Measurements from ENCODE around the gene GARIN6.

GRCh38 chr12:99686142-99686541 lies 38.6 kb downstream of the GARIN6 start:
- TF ChIP-seq PATZ1 (CRISPR knock-in tag; IDR thresholded peaks at IDR 0.05; ENCODE audit: borderline replicate concordance) (no peak), ZNF8 (CRISPR knock-in tag; IDR thresholded peaks at IDR 0.05) (no peak), ZFP3 (CRISPR knock-in tag; IDR thresholded peaks at IDR 0.05) (no peak), CREB5 (CRISPR knock-in tag; IDR thresholded peaks at IDR 0.05; ENCODE audit: low read depth) (no peak), RARB (CRISPR knock-in tag; IDR thresholded peaks at IDR 0.05) (no peak), CSRNP3 (CRISPR knock-in tag; IDR thresholded peaks at IDR 0.05) (no peak), ZNF70 (CRISPR knock-in tag; IDR thresholded peaks at IDR 0.05) (no peak), TSHZ2 (CRISPR knock-in tag; IDR thresholded peaks at IDR 0.05) (no peak), ARNTL (CRISPR knock-in tag; IDR thresholded peaks at IDR 0.05; ENCODE audit: borderline replicate concordance, low read depth) (no peak), SNAI2 (CRISPR knock-in tag; IDR thresholded peaks at IDR 0.05) (no peak)

Data from SK-N-SH treated with all-trans-retinoic acid at 6 μM for 48 hours (cell line).